Fibroblast of skin of left biceps (primary cell): ENCODE results near the gene TBC1D14.

Experiments
- DNase-seq, 2 experiments: peaks; one replicate each; pipeline ENCODE4 v3.0.0-alpha.2; 2013; ENCODE audit warnings: low read depth in 2 of 2

TBC1D14 gene

DNA sequence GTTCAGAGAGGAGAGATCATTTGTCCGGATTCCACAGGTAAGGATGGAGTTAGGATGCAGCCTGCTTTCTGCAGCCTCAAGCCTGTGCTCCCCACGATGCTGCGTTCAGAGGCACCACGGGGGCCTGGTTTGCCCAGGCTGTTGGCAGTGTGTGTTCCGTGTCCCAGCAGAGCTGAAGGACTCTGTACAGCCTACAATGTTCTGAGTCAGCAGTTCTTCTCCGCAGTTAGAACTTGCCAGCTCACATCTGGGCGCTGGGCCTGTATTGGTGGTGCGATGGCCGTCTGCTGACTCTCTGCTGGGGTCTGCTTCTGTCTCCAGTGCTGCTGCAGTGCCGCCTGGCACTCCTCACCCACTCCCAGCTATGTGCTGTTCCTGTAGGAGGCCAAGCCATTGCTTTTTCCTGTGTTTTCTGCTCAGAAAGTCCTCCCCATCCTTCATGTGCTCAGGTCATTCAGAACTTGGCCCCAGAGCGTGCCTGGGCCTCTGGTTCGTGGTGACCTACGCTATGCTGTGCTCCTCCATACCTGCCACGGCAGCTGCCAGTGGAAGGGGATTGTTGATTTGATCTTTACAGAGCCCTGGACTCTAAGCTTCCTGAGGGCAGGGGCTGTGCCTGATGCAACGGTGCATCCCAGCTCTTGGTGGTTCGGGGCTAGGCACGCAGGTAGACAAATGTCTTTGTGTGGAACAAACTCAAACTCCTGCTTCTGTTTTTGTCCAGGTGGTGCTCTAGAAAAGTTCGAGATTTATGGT is 91.0 kb downstream of the TBC1D14 start:
- DNase-seq = no peak

DNA sequence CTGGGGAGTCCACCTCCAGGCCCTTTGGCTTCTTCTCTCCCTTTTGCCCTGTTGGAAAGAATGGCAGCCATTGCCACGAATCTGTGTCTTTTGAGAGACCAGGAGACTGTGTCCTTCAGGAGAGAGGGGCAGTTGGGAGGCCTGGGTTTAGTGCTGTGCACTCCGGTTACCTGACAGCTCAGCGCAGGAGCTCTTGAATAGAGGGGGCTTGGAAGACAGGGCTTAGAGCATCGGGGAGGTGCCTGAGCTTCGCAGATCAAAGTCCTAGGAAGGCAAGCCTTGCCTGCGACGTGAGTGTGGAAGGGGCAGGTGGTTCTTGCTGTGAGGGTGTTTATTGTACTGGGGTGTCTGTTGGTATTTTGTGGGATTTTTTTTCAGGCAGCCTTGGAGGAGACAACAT is 91.6 kb downstream of the TBC1D14 start:
- no peak for DNase-seq

DNA sequence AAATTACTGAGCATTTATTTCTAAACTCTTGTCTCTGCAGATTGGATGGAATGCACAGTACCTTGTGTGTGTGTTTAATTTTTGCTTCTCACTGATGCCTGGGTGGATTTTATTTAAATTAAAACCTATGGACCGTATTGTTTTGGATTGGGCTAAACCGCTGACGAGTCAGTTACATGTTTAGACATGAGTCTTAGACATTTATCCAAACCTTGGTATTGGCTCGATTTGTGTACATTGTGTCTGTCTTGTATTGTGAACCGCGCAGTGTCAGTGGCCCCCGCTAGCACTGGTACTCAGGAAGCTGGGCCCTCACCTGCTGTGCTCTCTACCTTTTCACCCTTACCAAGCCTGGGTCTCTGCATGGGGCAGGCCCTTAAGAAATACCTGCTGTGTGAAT is 92.7 kb downstream of the TBC1D14 start:
- no peak for DNase-seq

DNA sequence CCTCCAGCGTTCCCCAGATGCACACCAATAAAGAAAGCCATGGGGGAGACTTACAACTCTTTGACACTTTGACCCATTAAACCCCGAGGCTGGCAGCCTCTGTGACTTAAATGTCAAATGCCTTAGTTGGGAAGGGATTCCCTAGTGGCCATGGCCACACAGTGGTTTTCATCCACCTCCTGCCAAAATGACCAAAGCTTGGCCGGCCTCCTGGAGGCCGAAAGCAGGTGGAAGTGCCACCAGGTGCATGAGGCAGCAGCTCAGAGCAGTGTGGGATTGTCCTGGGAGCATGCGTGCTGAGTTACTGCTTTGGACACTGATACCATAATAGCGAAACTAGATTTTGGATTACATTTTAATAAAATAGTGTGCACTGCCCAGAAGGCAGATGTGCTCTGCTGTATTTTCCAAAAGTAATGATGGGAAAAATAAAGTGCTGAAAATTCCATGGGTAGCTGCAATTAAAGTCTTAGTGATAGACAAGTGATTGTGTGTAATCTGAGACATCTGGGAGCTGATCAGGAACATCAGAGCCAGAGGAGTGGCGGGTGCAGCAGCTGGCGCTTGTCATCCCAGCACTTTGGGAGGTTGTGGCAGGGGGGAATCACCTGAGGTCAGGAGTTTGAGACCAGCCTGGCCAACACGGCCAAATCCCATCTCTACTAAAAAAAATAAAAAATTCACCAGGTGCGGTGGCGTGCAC is 93.7 kb downstream of the TBC1D14 start:
- DNase-seq = no peak

DNA sequence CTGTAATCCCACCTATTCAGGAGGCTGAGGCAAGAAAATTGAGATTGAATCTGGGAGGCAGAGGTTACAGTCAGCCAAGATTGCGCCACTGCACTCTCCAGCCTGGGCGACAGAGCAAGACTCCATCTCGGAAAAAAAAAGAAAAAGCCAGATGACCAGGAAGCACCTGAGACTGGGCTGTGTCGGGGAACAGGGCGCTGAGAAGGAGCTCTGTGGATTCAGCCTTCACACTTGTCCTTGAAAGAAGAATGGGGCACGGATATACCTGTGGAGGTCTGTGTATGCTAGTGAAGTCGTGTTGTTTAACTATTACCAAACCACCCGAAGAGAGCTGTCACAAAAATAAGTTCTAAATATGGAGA is 94.2 kb downstream of the TBC1D14 start:
- DNase-seq = no peak

DNA sequence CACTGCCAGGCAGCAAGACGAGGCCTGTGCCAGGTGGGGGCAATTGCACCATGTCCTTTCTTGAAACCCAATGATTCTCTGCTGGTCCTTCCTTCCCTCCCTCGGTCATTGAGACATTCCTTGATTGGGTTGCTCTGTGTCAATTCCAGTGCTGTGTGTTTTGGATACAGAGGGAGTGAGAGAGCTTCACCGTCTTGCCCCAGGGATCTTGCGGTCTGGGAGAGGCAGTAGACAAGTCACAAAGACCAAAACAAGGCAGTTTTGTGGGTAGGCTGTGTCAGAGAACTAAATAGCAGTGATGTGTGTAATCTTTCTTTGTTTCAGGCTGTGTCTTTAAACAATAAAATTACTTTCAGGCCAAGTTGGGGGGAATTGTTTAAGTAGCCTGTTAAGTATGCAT is 94.7 kb downstream of the TBC1D14 start:
- no peak for DNase-seq

DNA sequence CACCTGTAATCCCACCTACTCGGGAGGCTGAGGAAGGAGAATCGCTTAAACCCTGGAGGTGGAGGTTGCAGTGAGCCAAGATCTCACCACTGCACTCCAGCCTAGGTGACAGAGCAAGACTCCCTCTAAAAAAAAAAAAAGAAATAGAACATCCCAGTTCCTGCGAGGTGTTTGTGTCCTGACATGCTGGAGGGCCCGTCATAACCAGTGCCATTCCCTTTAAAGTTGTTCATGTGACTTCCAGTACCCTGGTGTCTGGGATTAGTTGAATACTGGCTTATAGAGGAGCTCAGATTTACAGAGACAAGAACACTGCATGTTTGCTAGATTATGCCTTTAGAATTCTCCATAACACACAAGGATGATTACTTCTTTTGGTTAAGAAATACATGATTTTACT is 95.9 kb downstream of the TBC1D14 start:
- no peak for DNase-seq

DNA sequence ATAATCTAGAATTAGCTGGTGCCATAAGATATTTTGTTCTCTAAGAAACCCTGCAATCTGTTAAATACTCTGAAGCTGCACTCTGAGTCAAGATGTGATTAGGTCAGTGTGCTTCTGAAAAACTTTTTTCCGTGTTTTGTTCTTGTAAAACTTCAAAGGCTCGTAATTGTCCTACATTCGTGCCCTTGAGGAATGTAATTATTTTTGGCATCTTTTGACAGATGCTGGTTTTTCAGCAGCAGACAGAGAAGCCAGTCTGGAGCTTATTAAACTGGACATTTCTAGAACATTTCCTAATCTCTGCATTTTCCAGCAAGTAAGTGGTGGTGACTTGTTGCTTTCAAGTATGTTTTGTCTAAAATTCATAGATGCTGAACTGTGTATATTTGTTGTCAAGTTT is 96.8 kb downstream of the TBC1D14 start:
- DNase-seq = no peak

DNA sequence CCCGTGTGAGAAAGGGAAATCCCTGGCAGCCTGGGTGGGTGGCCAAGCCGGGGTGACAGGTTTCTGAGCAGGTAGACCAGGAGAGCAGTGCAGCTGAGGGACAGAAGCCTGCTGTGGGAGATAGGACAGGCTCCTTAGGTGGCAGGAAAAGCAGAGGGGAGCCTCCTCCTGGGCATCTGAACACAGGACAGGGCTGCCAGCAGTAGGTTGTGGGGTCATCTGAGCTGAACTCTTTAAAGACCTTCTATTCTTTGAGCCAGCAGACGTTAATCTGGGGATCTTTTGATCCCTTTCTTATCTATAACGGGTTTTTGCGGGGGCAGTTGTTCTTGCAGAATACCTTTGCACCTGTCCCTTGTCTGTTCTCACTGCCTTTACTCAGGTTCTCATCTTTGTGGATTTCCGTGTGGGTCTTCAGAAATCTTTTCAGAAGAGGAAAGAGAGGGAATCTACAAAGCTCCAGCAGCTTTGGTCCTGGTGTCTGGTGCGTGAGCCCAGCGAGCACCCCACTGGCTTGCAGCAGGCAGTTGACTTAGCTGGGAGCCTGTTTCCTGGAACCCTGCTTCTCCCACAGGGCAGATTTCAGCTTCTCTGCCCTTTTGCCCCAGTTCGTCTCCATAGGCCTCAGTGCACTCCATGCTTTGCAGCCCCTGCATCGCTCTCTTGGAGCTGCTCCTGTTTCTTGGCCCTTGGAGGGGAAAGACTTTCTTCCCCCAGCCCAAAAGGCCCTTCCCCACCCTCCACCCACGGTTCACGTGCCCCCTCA is 97.7 kb downstream of the TBC1D14 start:
- no peak for DNase-seq

DNA sequence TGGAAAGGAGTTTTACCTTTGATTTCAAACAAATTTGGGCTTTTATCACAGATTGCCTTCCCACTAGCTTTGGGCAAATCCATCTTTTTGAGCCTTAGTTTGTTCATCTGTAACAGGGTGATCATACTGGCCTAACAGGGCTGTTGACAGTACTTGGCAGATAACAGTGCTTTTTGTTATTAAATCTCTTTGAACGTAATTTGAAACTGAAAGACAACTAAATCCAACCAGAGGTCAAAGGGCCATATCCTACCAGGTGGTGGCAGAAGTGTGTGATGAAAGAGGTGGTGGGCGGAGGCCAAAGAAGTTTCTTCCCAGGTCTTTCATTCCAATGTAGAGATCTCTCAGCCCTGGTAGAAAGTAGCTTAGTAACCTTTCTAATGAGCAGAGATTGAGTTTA is 98.3 kb downstream of the TBC1D14 start:
- DNase-seq = no peak

DNA sequence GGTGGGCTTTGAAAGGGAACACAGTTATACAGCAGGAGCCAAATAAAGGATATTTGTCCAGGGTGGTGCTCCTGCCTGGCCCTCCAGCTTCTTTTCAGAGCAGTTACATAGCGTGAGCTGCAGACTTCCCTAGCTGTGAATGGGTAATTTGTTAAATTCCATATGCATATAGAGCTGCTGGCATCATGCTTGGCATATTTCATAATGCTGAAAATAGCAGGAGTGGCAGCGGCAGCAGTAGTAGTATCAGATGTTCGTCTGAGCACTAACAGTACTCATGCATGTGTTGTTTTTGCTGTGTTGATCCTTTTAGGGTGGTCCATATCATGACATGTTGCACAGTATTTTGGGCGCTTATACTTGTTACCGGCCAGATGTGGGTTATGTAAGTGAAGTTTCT is 99.9 kb downstream of the TBC1D14 start:
- DNase-seq = no peak

DNA sequence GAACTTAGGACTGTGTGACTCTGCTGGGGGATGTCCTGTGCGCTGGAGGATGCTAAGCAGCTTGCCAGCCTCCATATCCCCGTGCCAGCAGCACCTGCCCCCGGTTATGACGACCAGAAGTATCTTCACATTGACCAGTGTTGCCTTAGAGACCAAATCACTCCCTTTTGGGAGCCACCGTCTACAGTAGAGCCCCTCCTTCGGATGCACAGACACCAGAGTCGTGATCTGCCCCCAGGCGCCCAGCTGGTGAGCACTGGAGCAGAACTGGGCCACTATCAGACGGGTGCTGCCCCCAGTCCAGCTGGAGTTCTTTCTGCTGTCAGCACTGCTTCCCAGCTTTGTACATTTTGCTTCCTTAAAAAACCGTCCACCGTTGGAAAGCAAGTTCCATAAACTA is 103.5 kb downstream of the TBC1D14 start:
- DNase-seq = no peak

DNA sequence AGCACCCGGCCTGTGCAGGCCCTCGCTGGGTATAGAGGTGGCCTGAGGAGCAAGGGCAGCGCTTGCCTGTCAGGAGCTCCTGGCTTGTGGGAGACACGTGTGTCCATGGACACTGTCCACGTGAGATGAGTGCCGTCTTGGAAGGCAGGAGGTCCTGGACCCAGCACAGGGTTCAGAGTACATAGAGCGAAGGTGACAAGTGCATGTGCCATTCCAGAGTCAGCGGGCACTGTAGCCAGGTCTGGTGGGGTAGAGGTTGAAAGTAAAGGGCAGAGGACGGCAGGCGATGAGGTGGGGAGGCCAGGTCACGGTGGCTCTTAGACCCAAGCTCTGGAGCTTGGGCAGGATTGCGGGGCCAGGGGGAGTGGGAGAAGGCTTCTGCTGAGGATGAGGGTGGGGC is 105.2 kb downstream of the TBC1D14 start:
- DNase-seq = no peak

DNA sequence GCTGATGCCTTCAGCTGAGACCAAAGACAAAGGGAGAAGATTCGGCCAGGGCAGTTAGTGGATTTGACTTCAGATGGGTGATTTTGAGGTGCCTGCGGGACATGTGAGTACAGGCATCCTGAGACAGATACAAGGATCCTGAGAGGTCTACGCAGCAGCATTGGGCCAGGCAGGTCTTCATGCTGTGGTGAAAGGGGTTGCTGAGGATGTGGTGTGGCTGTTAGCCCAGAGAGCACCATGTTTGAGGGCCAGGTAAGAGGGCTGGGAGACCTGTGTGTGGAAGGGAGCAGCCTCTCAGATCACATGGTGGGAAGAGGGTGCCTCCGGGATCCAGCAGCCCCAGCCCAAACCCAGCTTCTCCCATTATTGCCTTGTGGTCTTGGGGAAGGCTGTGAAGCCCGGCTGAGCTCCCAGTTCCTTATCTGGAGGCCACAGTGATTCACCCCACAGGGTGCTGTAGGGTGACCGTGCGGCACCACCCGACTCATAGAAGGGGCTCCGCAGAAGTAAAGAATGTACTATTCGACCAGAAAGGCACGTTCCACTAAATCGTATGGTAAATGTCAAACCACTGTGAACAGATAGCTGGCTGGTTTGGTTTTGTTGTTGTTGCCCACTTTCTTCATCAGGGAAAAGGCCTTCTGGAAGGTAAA is 105.9 kb downstream of the TBC1D14 start:
- DNase-seq = no peak

DNA sequence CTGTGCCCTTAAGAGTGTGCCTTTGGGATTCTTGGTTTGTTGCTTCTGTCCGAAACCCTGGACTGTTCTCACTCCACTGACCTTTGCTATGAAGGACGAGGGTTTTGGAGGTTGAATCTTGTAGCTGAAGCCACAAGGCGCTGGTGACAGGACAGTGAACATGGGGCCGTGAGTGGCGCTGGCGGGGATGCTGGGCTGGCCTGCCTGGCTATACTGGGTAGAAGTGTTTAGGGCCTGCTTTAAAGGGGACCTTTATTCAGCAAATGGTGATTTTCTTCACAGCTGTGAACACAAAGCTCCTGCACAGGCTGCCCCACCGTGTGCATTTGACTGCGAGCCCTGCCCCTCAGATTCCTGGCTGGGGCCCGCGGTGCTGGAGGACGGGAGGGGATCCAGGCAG is 106.5 kb downstream of the TBC1D14 start:
- DNase-seq = no peak

DNA sequence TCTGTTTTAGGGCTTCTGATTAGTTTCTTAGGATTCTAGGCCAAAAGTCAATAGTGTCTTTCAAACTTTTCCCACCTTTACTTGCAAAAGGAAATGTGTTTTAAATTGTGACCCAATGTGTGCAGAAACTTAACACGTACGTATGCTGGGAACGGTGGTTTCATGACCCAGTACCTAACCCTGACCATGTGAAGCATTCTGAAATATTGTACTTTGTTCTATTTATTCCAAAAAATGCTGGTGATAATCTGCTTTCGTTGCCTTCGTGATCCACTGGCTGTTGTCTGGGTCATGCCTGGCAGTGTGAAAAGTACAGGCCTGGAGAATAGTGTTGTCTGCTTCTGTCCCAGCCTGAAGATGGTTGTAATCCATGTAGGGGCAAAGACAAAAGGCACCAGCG is 106.9 kb downstream of the TBC1D14 start:
- no peak for DNase-seq

DNA sequence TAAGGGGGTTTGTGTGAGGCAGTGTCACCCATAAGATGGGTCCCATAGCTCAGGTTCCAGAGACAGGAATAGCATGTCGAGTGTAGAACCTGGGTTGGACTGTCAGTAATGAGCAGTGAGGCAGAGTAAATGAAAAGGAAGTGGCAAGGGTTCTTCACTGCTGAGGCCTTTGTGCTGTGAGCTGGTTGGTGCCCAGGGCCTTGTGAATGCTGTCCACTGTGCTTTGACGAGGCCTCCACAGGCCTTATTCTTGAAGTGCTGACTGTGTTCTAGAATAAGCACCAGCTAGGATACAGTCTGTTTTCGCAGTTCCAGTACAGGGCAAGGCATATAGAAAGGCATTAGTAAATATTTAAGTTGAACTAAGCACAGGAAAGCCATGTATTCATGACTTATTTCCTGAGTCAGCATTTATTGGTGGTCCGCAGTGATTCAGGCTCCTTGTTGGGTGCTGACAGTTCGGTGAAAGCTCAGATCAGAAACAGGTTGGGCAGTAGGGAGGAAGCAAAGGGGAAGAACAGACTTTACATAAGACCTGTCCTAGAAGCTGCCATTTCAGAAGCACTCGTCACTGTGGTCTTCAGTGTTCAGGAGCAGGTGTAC is 107.9 kb downstream of the TBC1D14 start:
- no peak for DNase-seq

DNA sequence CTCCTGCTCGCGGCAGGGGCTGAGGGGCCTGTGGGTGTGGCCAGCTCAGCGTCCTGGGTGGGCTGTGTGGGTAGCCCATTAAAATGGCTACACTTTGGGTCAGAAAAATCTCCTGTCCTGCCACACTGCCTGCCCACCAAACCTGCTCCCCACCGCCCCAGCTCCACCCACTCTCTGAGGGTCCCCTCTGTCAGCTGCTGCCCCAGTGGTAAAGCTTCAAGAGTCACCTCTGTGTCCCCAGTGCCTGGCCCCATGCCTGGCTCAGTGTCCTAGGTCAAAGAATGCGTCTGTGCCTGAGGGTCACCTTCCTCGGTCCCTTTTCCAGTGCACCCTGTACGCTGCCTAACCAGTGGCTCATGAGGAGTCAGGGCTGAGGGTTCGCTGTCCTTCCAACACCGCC is 108.7 kb downstream of the TBC1D14 start:
- DNase-seq = no peak

DNA sequence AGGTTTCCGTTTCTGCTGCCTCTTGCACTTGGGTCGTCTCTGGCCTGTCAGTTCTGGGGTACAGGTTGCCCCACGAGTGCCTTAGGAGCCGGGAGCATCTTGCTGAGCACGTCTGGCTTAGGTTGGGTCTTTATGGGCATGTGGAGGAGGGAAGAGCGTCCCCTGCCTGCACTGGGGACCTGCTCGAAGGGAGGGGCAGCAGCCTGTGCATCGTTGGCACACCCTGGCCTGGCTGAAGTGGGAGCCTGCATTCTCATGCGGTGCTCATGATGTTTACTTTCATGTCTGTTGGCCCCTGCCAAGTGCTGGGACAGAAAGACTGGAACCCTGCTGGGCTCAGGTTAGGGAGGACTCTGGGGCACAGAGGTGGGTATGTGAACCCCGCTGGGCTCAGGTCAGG is 109.7 kb downstream of the TBC1D14 start:
- no peak for DNase-seq

DNA sequence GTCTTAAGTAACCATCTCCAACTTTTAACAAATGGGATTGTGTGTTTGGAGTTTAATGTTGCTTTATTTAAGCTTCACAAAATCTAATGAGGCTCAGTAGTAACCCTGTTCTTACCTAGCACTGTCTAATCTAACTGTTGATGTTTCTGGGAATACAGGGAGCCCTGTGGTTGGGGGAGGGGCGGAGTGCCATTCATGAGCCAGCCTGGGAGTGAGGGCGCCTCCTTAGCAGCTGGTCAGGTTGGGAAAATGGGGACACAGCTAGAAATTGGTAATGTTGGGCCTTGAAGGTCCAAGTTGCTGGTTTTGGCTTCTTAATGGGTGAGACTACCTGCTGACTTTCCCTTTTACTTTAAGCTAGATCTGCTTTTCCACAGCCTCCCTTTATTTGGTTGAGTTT is 110.7 kb downstream of the TBC1D14 start:
- DNase-seq = no peak

DNA sequence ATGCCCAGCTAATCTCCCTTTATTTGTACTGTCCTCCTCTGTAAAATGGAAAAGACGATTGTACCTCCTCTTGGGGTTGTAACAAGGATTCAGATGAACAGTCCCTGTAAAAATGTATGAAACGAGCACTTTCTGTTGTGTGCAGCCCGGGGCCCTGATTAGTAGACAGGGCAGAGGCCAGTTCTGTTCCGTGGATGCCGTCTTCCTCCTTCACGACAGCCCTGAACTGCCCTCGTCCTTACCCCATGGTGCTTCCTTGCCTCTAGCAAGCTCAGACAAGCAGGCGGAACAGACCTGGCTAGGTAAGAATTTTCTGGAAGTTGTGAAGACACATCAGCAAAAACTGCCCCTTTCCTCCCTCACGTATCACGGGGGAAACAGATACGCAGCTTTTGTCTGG is 111.2 kb downstream of the TBC1D14 start:
- no peak for DNase-seq

DNA sequence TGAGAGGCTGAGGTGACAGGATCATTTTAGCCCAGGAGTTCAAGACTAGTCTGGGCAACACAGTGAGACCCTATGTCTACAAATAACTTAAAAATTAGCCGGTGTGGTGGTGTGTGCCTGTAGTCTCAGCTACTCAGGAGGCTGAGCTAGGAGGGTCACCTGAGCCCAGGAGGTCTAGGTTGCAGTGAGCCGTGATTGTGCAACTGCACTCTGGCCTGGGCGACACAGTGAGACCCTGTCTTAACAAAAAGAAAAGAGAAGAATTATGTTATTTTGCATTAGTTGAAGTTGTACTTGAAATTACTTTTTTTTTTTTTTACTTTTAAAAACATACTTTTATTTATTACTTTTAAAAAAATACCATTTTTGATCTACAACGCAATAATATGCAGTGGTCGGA is 111.7 kb downstream of the TBC1D14 start:
- DNase-seq = no peak
